Transverse colon (tissue), 4 donors: ENCODE results near the gene SOBP. TPM values are rescaled to one million over a fixed set of nuclear protein-coding genes. Genes with fewer than 3 reads are reported as not detected.

Source experiments
- DNase-seq: peaks from one replicate; pipeline ENCODE4 v3.0.0-alpha.2; 2019
- H3K27ac ChIP-seq, 4 donors: fragments of 200-600 bp; sonication (generic); 2 replicates each; pipeline ENCODE4 v1.5.1; 2016 to 2018; ENCODE audit warnings: inconsistent platforms in 4 of 4
- H3K27me3 ChIP-seq: fragments of 200-600 bp; sonication (generic); 2 replicates; pipeline ENCODE4 v1.5.1; 2017; ENCODE audit warnings: inconsistent platforms
- H3K36me3 ChIP-seq, 4 donors: fragments of 200-600 bp; sonication (generic); 2 replicates each; pipeline ENCODE4 v1.5.1; 2017 to 2019; ENCODE audit warnings: inconsistent platforms in 4 of 4
- H3K4me1 ChIP-seq, 4 donors: fragments of 200-600 bp; sonication (generic); 2 replicates each; pipeline ENCODE4 v1.5.1; 2017 to 2020; ENCODE audit warnings: inconsistent platforms in 4 of 4
- H3K4me3 ChIP-seq, 4 donors: fragments of 200-600 bp; sonication (generic); 1 replicate in 1 of 4; 2 replicates in 3 of 4; pipeline versions ENCODE4 v1.5.1 to v1.6.1; 2017 to 2019; ENCODE audit warnings: inconsistent platforms in 4 of 4
- H3K9me3 ChIP-seq, 2 donors: fragments of 200-600 bp; sonication (generic); 2 replicates each; pipeline ENCODE4 v1.5.1; 2017 to 2019; ENCODE audit warnings: inconsistent platforms in 2 of 2
- CTCF ChIP-seq, 5 experiments: fragments of 200-600 bp in 3 of 5; fragments of 450-650 bp in 2 of 5; sonication (generic) in 3 of 5; IDR thresholded peaks; 1 replicate in 2 of 5; 2 replicates in 3 of 5; pipeline ENCODE4 v1.5.1; 2016 to 2017; ENCODE audit warnings: antibody characterized with exemption in 5 of 5, inconsistent platforms in 3 of 5, mild to moderate bottlenecking in 2 of 5, moderate library complexity in 1 of 5
- EP300 ChIP-seq: sonication (generic); formaldehyde crosslinking; IDR thresholded peaks from one replicate; pipeline ENCODE4 v1.6.1; 2017; ENCODE audit warnings: antibody characterized with exemption, low read depth
- POLR2A ChIP-seq: fragments of 450-650 bp; IDR thresholded peaks from one replicate; pipeline ENCODE4 v1.6.1; 2016; ENCODE audit warnings: antibody characterized with exemption, mild to moderate bottlenecking, moderate library complexity
- POLR2AphosphoS5 ChIP-seq, 3 donors: sonication (generic); formaldehyde crosslinking; IDR thresholded peaks; one replicate each; pipeline ENCODE4 v1.6.1; 2016; ENCODE audit warnings: antibody characterized with exemption in 3 of 3
- WGBS, 2 donors: methylation state at CpG; one replicate each; pipeline ENCODE4 v1.1.5; 2018; ENCODE audit warnings: low coverage in 1 of 2; 5-methylcytosine and 5-hydroxymethylcytosine counted together
- in situ Hi-C, 4 donors: fragments of 200-750 bp; cut with MboI; loops; one replicate each; pipeline versions ENCODE4 v1.15.0 to v1.15.1; 2017; ENCODE audit warnings: low sequenced_read_pairs in 3 of 4, low pct_ligation_motif_present in 1 of 4, low pct_unique_long_range_greater_than_20kb in 1 of 4
- intact Hi-C: fragments of 100-400 bp; cut with DNase I; formaldehyde crosslinking; loops from one replicate; pipeline ENCODE4 v1.15.1; 2023; ENCODE audit warnings: low total_unique reads
- total RNA-seq, 4 donors: library from RNA; depleted of rRNA; stranded (reverse); fragments of >200 nt; gene quantifications; one replicate each; pipeline ENCODE4 v1.1.0, GENCODE V29; 2016

The SOBP gene
- total RNA-seq, 4 donors from 2014 or later, result 2.6 to 15.9 (median 4.6) TPM

GRCh38 chr6:107654764-107655163 lies 164.8 kb downstream of the SOBP start:
- no peaks in the 10 kb centered on the region for H3K27me3 ChIP-seq
- peaks cover 0 to 46% (median 9%) of the 10 kb centered on the region in 4 donors for H3K4me1 ChIP-seq
- intact Hi-C loops, result no loop called here
- TF ChIP-seq POLR2AphosphoS5 (IDR thresholded peaks at IDR 0.05), result no peak
- no peak for TF ChIP-seq EP300
- TF ChIP-seq CTCF (IDR thresholded peaks at IDR 0.05), result no peak
- TF ChIP-seq POLR2A, result no peak
- WGBS, 2 donors, result 81 to 97% methylated on average over 4 of the region's 4 CpGs
- no peaks in the 10 kb centered on the region for H3K9me3 ChIP-seq
- DNase-seq, result no peak
- no peak overlapping the region for H3K4me3 ChIP-seq
- in situ Hi-C loops, result loop anchor here in 1 of 4 donors (25.0 kb wide), 1 partner anchor 167 kb away; the partner anchor contains the start of gene SOBP
- no peak overlapping the region for H3K27ac ChIP-seq
- no peaks in the 10 kb centered on the region for H3K36me3 ChIP-seq

- H3K36me3 ChIP-seq, result no peaks in the 10 kb centered on the region
- peaks cover 0 to 46% (median 9%) of the 10 kb centered on the region in 4 donors for H3K4me1 ChIP-seq
- intact Hi-C loops, result no loop called here
- no peaks in the 10 kb centered on the region for H3K9me3 ChIP-seq
- in situ Hi-C loops, result loop anchor here in 1 of 4 donors (25.0 kb wide), 1 partner anchor 168 kb away; the partner anchor contains the start of gene SOBP
- no peak for TF ChIP-seq CTCF (IDR thresholded peaks at IDR 0.05)
- no peak overlapping the region for H3K4me3 ChIP-seq
- no peak overlapping the region for H3K27ac ChIP-seq
- DNase-seq, result no peak
- no peaks in the 10 kb centered on the region for H3K27me3 ChIP-seq
- WGBS, 2 donors, result 79 to 100% methylated on average over 1 to 4 of the region's 4 CpGs
Measured at GRCh38 chr6:107655245-107655644, 165.3 kb downstream of the SOBP start.

GRCh38 chr6:107655864-107656263 lies 165.9 kb downstream of the SOBP start:
- Histone ChIP-seq H3K36me3 (no peaks in the 10 kb centered on the region), H3K4me1 (peaks cover 0 to 46% (median 9%) of the 10 kb centered on the region in 4 donors), H3K27me3 (no peaks in the 10 kb centered on the region), H3K9me3 (no peaks in the 10 kb centered on the region), H3K27ac (no peak overlapping the region), H3K4me3 (no peak overlapping the region)
- in situ Hi-C loops (loop anchor here in 1 of 4 donors (25.0 kb wide), 1 partner anchor 169 kb away; the partner anchor contains the start of gene SOBP), intact Hi-C loops (no loop called here)
- no peak for TF ChIP-seq EP300
- TF ChIP-seq POLR2AphosphoS5 (IDR thresholded peaks at IDR 0.05), result no peak
- TF ChIP-seq CTCF (IDR thresholded peaks at IDR 0.05), result no peak
- TF ChIP-seq POLR2A, result no peak
- no peak for DNase-seq
- WGBS, 2 donors, result 93 to 100% methylated on average over 1 to 2 of the region's 2 CpGs

GRCh38 chr6:107656401-107656800 lies 166.5 kb downstream of the SOBP start:
- peak overlapping the region in 1 of 4 donors; percentile 60 for H3K27ac ChIP-seq
- in situ Hi-C loops (loop anchor here in 1 of 4 donors (25.0 kb wide), 1 partner anchor 169 kb away; the partner anchor contains the start of gene SOBP), intact Hi-C loops (no loop called here)
- no peak for TF ChIP-seq POLR2AphosphoS5 (IDR thresholded peaks at IDR 0.05)
- no peak for TF ChIP-seq CTCF (IDR thresholded peaks at IDR 0.05)
- no peak for TF ChIP-seq POLR2A
- peaks cover 0 to 46% (median 9%) of the 10 kb centered on the region in 4 donors for H3K4me1 ChIP-seq
- H3K36me3 ChIP-seq, result no peaks in the 10 kb centered on the region
- H3K4me3 ChIP-seq, result no peak overlapping the region
- no peaks in the 10 kb centered on the region for H3K27me3 ChIP-seq
- H3K9me3 ChIP-seq, result no peaks in the 10 kb centered on the region
- DNase-seq, result no peak
- 67 to 70% methylated on average over 1 of the region's 1 CpG for WGBS, 2 donors
